K562 (cell line): Measurements from ENCODE around the gene RPLP2. TPM values are rescaled to one million over a fixed set of nuclear protein-coding genes. Genes with fewer than 3 reads are reported as not detected.
A peak's percentile ranks its signal among the peaks of the same experiment; 100 is the strongest.

Experiments used
- BDP1 ChIP-seq: IDR thresholded peaks from 3 replicates; pipeline ENCODE4 v1.6.1; 2011; ENCODE audit not compliant: insufficient read length, insufficient read depth
- CCNT2 ChIP-seq: IDR thresholded peaks from 2 replicates; pipeline ENCODE4 v1.6.1; 2011; ENCODE audit warnings: borderline replicate concordance, low read depth, mild to moderate bottlenecking, moderate library complexity, mixed read lengths, low read length; ENCODE audit not compliant: insufficient read length; ENCODE audit errors: extremely low read depth
- ETV5 ChIP-seq: sonication (generic); formaldehyde crosslinking; IDR thresholded peaks from 2 replicates; pipeline ENCODE4 v1.4.0; 2020; ENCODE audit warnings: low read depth, mild to moderate bottlenecking, missing genetic modification reagents
- HDGF ChIP-seq: fragments of 450-650 bp; IDR thresholded peaks from 2 replicates; pipeline ENCODE4 v1.6.1; 2016
- KLF16 ChIP-seq: IDR thresholded peaks from 2 replicates; pipeline ENCODE4 v1.6.1; 2016; ENCODE audit warnings: antibody characterized with exemption
- MLX ChIP-seq, 2 experiments: fragments of 450-650 bp in 1 of 2; sonication (generic) in 1 of 2; formaldehyde crosslinking; conservative IDR thresholded peaks; 2 replicates each; pipeline versions ENCODE4 v1.4.0 to v1.8.1; 2020 to 2022; ENCODE audit warnings: mild to moderate bottlenecking in 1 of 2, missing genetic modification reagents in 1 of 2
- NCOA2 ChIP-seq, 2 experiments: fragments of 450-650 bp; IDR thresholded peaks; 2 replicates each; pipeline ENCODE4 v1.6.1; 2018; ENCODE audit warnings: mild to moderate bottlenecking in 2 of 2, moderate library complexity in 1 of 2; ENCODE audit not compliant: partially characterized antibody in 2 of 2
- NCOA6 ChIP-seq: fragments of 450-650 bp; IDR thresholded peaks from 2 replicates; pipeline ENCODE4 v1.6.1; 2017; ENCODE audit warnings: mild to moderate bottlenecking
- NCOR1 ChIP-seq: fragments of 450-650 bp; IDR thresholded peaks from 2 replicates; pipeline ENCODE4 v1.6.1; 2016; ENCODE audit warnings: mild to moderate bottlenecking, moderate library complexity
- NKRF ChIP-seq: fragments of 450-650 bp; IDR thresholded peaks from 2 replicates; pipeline ENCODE4 v1.6.1; 2016; ENCODE audit warnings: borderline replicate concordance
- RBM39 ChIP-seq: fragments of 200-400 bp; formaldehyde crosslinking; optimal IDR thresholded peaks from 2 replicates; pipeline ENCODE3; 2018; ENCODE audit warnings: low read depth, low read length
- SP1 ChIP-seq: sonication (generic); formaldehyde crosslinking; IDR thresholded peaks from 2 replicates; pipeline ENCODE4 v1.8.1; 2022; ENCODE audit warnings: mild to moderate bottlenecking, missing genetic modification reagents
- SRSF7 ChIP-seq: fragments of 200-400 bp; formaldehyde crosslinking; optimal IDR thresholded peaks from 2 replicates; pipeline ENCODE3; 2017; ENCODE audit warnings: mild to moderate bottlenecking, low read depth, low read length
- TAF1 ChIP-seq: IDR thresholded peaks from 2 replicates; pipeline ENCODE4 v1.6.1; 2011; ENCODE audit warnings: mild to moderate bottlenecking, low read length, moderate library complexity; ENCODE audit not compliant: insufficient read depth, control insufficient read depth, severe bottlenecking; ENCODE audit errors: extremely low read depth
- TAF9B ChIP-seq: fragments of 450-650 bp; IDR thresholded peaks from 2 replicates; pipeline ENCODE4 v1.6.1; 2018; ENCODE audit warnings: mild to moderate bottlenecking; ENCODE audit not compliant: partially characterized antibody
- ZFP91 ChIP-seq: sonication (generic); formaldehyde crosslinking; IDR thresholded peaks from 2 replicates; pipeline ENCODE4 v1.8.0; 2022; ENCODE audit warnings: mild to moderate bottlenecking, missing genetic modification reagents
- ZNF551 ChIP-seq: fragments of 250-450 bp; sonication (Bioruptor Pico); IDR thresholded peaks from 2 replicates; pipeline ENCODE4 v1.5.0; 2021; ENCODE audit warnings: mild to moderate bottlenecking, moderate library complexity
- polyA plus RNA-seq, 8 experiments: library from polyadenylated mRNA; depleted of rRNA in 4 of 8; stranded (reverse) in 5 of 8; unstranded in 3 of 8; fragments of >200 nt; fragmentation: Nextera tagmentation in 2 of 8; fragmentation: Illumina TruSeq in 1 of 8; extraction: Ambion mirVana in 2 of 8; extraction: Trizol in 1 of 8; gene quantifications; 2 replicates each; pipeline versions ENCODE4 v1.2.1 to v1.2.3, GENCODE V29; 2011 to 2014; ENCODE audit warnings: inconsistent platforms in 1 of 8, missing spikeins in 1 of 8
- total RNA-seq, 7 experiments: library from RNA; depleted of rRNA in 6 of 7; stranded (reverse); fragments of >200 nt in 6 of 7; fragmentation: Illumina TruSeq in 2 of 7; extraction: Trizol in 2 of 7; gene quantifications; 2 replicates each; pipeline versions ENCODE4 v1.2.1 to v1.2.3, GENCODE V29; 2011 to 2021; ENCODE audit warnings: low replicate concordance in 1 of 7
- TF ChIP-seq, protein P1 (sequence below): fragments of 250-450 bp; sonication (Bioruptor Pico); IDR thresholded peaks from 2 replicates; pipeline ENCODE4 v1.4.0; 2020

Gene RPLP2
- total and polyA plus RNA-seq, 9 of the 15 experiments (the other 6 are each of a cell fraction or from before 2014, with no cell fraction given), result 528 to 3,807 (median 1,633) TPM

DNA sequence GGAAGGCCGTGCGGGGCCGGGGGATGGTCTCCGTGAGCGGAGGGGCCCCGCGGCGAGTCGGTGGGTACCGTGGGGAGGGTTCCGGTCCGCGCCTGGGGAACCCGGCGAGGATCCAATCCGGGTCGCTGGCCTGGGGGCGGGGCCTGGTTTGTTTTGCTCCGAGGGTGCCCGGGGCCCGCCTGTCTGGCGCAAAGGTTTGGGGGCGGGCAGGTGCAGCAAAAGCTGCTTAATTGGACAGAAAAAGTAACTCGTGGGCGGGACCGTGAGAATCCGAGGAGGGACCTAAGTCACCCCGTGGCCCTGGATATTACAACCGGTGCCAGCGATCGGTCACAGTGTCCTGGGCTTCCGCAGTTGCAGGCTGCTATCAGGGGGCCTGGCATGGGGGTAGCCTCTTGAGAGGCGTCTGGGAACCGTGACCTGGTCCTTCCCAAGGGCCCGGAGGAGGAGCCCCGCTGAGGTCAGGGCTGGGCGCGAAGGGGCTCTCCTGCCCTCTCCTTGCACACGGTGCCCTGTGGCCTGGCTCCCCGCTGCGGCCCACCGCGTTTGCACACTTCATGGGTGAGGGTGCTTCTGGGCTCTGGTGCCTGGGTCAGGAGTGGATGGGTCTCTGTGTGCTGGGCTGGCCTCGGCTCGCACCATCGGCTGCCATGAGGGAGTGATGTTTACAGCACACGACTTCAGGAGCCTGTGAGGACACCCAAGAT is 10.3 kb downstream of the RPLP2 start (continued):
- TF ChIP-seq NCOA2 (IDR thresholded peaks at IDR 0.05; ENCODE audit: partially characterized antibody in 2 of 2), result no peak
- no peak for TF ChIP-seq NCOA6
- no peak for TF ChIP-seq ZNF551 (CRISPR knock-in tag)
- TF ChIP-seq SRSF7, result no peak
- TF ChIP-seq, protein P1, sequence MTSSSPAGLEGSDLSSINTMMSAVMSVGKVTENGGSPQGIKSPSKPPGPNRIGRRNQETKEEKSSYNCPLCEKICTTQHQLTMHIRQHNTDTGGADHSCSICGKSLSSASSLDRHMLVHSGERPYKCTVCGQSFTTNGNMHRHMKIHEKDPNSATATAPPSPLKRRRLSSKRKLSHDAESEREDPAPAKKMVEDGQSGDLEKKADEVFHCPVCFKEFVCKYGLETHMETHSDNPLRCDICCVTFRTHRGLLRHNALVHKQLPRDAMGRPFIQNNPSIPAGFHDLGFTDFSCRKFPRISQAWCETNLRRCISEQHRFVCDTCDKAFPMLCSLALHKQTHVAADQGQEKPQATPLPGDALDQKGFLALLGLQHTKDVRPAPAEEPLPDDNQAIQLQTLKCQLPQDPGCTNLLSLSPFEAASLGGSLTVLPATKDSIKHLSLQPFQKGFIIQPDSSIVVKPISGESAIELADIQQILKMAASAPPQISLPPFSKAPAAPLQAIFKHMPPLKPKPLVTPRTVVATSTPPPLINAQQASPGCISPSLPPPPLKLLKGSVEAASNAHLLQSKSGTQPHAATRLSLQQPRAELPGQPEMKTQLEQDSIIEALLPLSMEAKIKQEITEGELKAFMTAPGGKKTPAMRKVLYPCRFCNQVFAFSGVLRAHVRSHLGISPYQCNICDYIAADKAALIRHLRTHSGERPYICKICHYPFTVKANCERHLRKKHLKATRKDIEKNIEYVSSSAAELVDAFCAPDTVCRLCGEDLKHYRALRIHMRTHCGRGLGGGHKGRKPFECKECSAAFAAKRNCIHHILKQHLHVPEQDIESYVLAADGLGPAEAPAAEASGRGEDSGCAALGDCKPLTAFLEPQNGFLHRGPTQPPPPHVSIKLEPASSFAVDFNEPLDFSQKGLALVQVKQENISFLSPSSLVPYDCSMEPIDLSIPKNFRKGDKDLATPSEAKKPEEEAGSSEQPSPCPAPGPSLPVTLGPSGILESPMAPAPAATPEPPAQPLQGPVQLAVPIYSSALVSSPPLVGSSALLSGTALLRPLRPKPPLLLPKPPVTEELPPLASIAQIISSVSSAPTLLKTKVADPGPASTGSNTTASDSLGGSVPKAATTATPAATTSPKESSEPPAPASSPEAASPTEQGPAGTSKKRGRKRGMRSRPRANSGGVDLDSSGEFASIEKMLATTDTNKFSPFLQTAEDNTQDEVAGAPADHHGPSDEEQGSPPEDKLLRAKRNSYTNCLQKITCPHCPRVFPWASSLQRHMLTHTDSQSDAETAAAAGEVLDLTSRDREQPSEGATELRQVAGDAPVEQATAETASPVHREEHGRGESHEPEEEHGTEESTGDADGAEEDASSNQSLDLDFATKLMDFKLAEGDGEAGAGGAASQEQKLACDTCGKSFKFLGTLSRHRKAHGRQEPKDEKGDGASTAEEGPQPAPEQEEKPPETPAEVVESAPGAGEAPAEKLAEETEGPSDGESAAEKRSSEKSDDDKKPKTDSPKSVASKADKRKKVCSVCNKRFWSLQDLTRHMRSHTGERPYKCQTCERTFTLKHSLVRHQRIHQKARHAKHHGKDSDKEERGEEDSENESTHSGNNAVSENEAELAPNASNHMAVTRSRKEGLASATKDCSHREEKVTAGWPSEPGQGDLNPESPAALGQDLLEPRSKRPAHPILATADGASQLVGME (CRISPR knock-in tag), result no peak
- no peak for TF ChIP-seq BDP1
- no peak for TF ChIP-seq RBM39
- no peak for TF ChIP-seq TAF9B
- no peak for TF ChIP-seq SP1 (CRISPR knock-in tag)
- no peak for TF ChIP-seq NKRF
- TF ChIP-seq HDGF, result no peak
- TF ChIP-seq KLF16, result no peak
- TF ChIP-seq CCNT2, result no peak
- TF ChIP-seq TAF1, result no peak
- no peak for TF ChIP-seq NCOR1
- TF ChIP-seq MLX (CRISPR knock-in tag; conservative IDR thresholded peaks at IDR 0.05), result no peak
- TF ChIP-seq ETV5 (CRISPR knock-in tag), result no peak
- 0 out of 2 replicates have a peak, but pooled peaks have one; percentile 31 for TF ChIP-seq ZFP91 (CRISPR knock-in tag)
